ENCODE data around the gene CNTNAP2.
A peak's percentile ranks its signal among the peaks of the same experiment; 100 is the strongest.

Gene CNTNAP2

GRCh38 chr7:146117576-146117975 is 975 bp downstream of the CNTNAP2 start:
- H3K79me2 ChIP-seq (ENCODE audit: insufficient read depth, low read depth), result no peaks in the 10 kb centered on the region
- H4K20me1 ChIP-seq (ENCODE audit: insufficient read depth), result no peaks in the 10 kb centered on the region
- no peak overlapping the region for H3K4me3 ChIP-seq (IDR thresholded peaks at IDR 0.05; ENCODE audit: insufficient read depth, low read depth, low read length)
- no peak for TF ChIP-seq CTCF (conservative IDR thresholded peaks at IDR 0.05; ENCODE audit: low read depth, low read length)
- no peak overlapping the region for H3K27ac ChIP-seq
- no peaks in the 10 kb centered on the region for H3K27me3 ChIP-seq (ENCODE audit: insufficient read depth, low read depth)
- H3K9ac ChIP-seq, result no peak overlapping the region
- peak overlapping the region; percentile 77 for H3K4me2 ChIP-seq
- H3K36me3 ChIP-seq (ENCODE audit: insufficient read depth), result no peaks in the 10 kb centered on the region
- H2AFZ ChIP-seq (ENCODE audit: low read depth), result peak overlapping the region; percentile 85; the same call in 1 of the 2 replicates
- H3K4me1 ChIP-seq (ENCODE audit: low read depth, poor library complexity, severe bottlenecking), result peaks cover 7% of the 10 kb centered on the region

GRCh38 chr7:146119002-146119401 is 2.4 kb downstream of the CNTNAP2 start:
- no peak for TF ChIP-seq CTCF (conservative IDR thresholded peaks at IDR 0.05; ENCODE audit: low read depth, low read length)
- Histone ChIP-seq H3K9ac (no peak overlapping the region), H3K27me3 (ENCODE audit: insufficient read depth, low read depth) (no peaks in the 10 kb centered on the region), H3K27ac (no peak overlapping the region), H2AFZ (ENCODE audit: low read depth) (no peak overlapping the region), H3K79me2 (ENCODE audit: insufficient read depth, low read depth) (no peaks in the 10 kb centered on the region), H3K4me1 (ENCODE audit: low read depth, poor library complexity, severe bottlenecking) (peaks cover 7% of the 10 kb centered on the region), H3K36me3 (ENCODE audit: insufficient read depth) (no peaks in the 10 kb centered on the region), H4K20me1 (ENCODE audit: insufficient read depth) (no peaks in the 10 kb centered on the region), H3K4me2 (no peak overlapping the region), H3K4me3 (IDR thresholded peaks at IDR 0.05; ENCODE audit: insufficient read depth, low read depth, low read length) (no peak overlapping the region)

GRCh38 chr7:146123715-146124114 is 7.1 kb downstream of the CNTNAP2 start:
- Histone ChIP-seq H3K4me1 (ENCODE audit: low read depth, poor library complexity, severe bottlenecking) (no peaks in the 10 kb centered on the region), H3K9ac (no peak overlapping the region), H3K27me3 (ENCODE audit: insufficient read depth, low read depth) (no peaks in the 10 kb centered on the region), H3K27ac (no peak overlapping the region), H3K36me3 (ENCODE audit: insufficient read depth) (no peaks in the 10 kb centered on the region), H3K4me2 (no peak overlapping the region), H3K4me3 (IDR thresholded peaks at IDR 0.05; ENCODE audit: insufficient read depth, low read depth, low read length) (no peak overlapping the region), H2AFZ (ENCODE audit: low read depth) (no peak overlapping the region), H4K20me1 (ENCODE audit: insufficient read depth) (no peaks in the 10 kb centered on the region), H3K79me2 (ENCODE audit: insufficient read depth, low read depth) (no peaks in the 10 kb centered on the region)
- TF ChIP-seq CTCF (conservative IDR thresholded peaks at IDR 0.05; ENCODE audit: low read depth, low read length), result no peak

GRCh38 chr7:146126767-146127509 is 10.3 kb downstream of the CNTNAP2 start:
- Histone ChIP-seq H2AFZ (ENCODE audit: low read depth) (no peak overlapping the region), H3K9ac (no peak overlapping the region), H3K4me3 (IDR thresholded peaks at IDR 0.05; ENCODE audit: insufficient read depth, low read depth, low read length) (no peak overlapping the region), H3K27ac (no peak overlapping the region), H3K27me3 (ENCODE audit: insufficient read depth, low read depth) (no peaks in the 10 kb centered on the region), H3K4me1 (ENCODE audit: low read depth, poor library complexity, severe bottlenecking) (no peaks in the 10 kb centered on the region), H4K20me1 (ENCODE audit: insufficient read depth) (no peaks in the 10 kb centered on the region), H3K4me2 (no peak overlapping the region), H3K79me2 (ENCODE audit: insufficient read depth, low read depth) (no peaks in the 10 kb centered on the region), H3K36me3 (ENCODE audit: insufficient read depth) (no peaks in the 10 kb centered on the region)
- no peak for TF ChIP-seq CTCF (conservative IDR thresholded peaks at IDR 0.05; ENCODE audit: low read depth, low read length)

Measured in KMS-11 (cell line).